GM19438 (cell line): ENCODE results near the gene PPP1R12B.
"Not testable (repeated sequence)": the region's sequence is repeated elsewhere in the genome, so short reads cannot be mapped to it uniquely, and the experiment has no call there.

Experiments used
- ATAC-seq: cut with Tn5 transposase; IDR thresholded peaks from one replicate; pipeline ENCODE4 v1.9.1; 2021; ENCODE audit warnings: low read depth; ENCODE audit not compliant: unreplicated experiment

Gene PPP1R12B

GRCh38 chr1:202520857-202521216, 172.3 kb downstream of the PPP1R12B start:
- ATAC-seq: not testable (repeated sequence)

DNA sequence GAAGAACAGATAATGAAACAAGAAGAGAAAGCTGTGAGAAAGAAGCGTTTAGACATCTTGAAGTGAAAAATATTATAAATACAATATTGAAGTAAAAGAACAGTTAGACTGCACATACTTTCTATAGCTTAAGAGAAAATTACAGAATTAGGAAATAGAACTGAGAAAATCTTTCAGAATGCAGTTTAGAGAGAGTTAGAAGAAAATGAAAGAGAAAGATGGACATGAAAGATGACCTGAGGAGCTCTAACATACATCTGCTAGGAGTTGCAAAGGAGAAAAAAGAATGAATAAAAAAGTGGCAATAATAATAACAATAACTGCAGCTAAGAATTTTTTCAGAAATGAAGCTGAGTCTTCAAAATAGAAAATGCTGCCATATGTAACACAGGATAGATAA, 173.0 kb downstream of the PPP1R12B start:
- ATAC-seq: not testable (repeated sequence)

DNA sequence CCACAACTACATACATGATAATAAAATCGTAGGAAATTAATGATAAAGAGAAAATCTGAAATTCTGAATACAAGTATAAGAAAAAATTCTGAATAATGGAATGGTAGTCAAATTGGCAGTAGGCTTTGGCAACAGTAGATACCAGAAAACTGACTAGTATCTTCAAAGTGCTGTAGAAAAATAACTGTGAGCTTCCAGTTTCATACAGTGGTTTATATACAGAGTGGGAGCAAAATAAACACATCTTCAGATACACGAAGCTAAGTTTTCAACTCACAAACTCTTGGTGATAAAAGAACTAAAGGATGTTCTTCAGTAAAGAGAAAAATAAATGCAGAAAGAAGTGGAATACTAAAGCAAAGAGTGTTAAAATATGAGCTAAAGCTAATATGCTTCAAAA, 173.4 kb downstream of the PPP1R12B start:
- ATAC-seq: no peak

DNA sequence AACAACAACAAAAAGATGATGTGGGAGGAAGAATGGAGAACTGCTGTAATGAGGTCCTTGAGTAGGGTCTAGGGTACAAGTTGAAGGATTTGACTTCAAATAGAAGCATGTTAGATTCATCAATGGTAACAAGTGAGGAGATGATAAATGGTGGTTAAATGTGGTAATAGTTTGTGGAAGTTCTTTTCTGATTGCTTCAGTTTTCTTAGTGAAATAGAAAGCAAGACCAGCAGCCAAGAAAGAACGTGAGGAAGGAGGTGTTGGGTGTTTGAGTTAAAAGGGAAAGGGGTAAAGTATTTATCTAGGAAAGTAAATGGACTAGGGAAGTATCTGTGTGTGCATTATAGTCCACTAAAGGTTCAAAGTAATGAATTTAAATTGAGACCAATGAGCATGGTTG, 177.6 kb downstream of the PPP1R12B start:
- ATAC-seq: not testable (repeated sequence)

DNA sequence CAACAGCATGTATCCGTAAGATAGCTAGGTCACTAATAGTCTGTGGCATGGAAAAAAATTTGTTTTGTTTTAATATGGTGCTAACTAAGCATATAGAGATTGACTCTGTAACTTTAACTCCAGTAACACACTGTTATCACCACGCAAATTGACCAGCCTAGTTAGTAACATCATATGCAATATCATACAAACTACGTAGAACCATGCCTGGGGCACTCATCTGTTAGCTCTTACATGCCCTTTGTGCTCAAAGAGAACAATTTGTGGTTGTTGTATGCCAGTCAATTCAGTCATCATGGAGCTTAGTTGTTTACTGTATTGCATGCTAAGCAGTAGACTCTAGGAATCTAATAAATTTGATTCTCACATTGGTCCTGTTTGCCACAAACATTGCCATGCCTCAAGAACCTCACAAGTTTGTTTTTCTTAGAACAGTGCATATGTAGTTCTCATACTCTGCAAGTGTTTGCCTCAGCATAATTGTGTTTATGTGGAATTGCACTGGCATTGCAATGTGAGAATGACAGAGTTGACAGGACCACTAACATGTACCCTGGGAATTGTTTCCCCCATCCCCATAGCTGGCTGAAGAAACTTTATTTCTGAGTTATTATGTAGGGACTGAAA, 179.7 kb downstream of the PPP1R12B start:
- not testable (repeated sequence) for ATAC-seq

GRCh38 chr1:202530686-202531085, 182.2 kb downstream of the PPP1R12B start:
- ATAC-seq: not testable (repeated sequence)

GRCh38 chr1:202531472-202531811, 182.9 kb downstream of the PPP1R12B start:
- no peak for ATAC-seq

GRCh38 chr1:202531812-202532616, 183.5 kb downstream of the PPP1R12B start:
- ATAC-seq: not testable (repeated sequence)

- not testable (repeated sequence) for ATAC-seq
Measured at GRCh38 chr1:202539166-202539574, 190.7 kb downstream of the PPP1R12B start.

DNA sequence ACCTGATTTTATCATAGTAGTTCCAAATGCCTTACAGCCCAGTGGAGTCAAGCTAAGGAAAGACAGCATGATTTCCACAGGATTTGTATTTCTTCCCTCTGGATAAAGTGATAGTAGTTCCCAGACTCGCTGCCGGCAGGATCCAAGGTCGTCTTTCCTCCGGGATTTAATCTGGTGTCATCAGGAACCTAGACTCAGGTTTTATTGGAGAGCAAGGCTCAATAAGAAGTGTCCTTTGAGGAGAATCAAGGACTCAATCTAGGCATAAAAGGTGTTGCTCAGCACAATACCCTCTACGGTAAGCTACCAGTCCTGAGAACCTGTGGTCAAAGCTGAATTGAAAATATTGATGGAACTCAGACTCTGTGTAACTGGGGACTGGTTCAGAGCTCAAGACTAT, 191.1 kb downstream of the PPP1R12B start:
- ATAC-seq: not testable (repeated sequence)

- no peak for ATAC-seq
Measured at GRCh38 chr1:202540014-202540413, 191.5 kb downstream of the PPP1R12B start.

DNA sequence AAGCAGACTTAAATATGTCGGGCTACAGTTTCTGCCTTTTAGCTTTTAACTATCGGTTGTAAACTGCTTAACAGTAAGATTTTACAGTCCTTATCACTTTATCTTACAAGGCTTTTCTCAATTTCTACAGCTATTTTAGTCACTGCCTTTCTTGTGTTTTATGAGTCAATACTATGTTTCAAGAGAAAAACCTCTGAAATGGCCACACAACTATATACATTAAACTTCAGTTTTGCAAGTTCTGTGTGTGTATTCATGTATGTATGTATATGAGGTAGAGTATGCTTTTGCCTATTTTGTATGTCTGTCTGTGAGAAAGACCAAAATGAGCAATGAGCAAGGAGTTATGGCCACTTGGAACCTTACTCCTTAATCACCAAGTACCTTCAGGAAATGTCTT, 191.9 kb downstream of the PPP1R12B start:
- no peak for ATAC-seq

DNA sequence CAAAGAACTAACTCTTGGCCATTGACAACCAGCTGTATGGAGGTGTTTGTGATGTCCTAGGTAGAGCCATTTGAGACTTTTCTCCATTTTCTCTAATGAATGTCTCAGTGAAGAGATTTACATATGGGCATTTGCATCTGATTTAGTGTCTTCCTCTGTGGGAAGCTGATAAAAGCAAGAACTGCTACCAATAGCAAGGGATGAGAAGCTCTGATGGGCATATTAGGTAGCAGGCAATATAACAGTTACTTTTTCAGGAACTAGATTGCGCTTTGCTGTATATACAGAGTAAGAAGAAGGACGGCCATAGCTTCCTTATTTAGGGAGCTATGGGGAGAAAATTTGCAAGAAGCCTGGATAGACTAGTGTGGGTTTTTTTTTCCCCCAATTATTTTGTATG, 192.4 kb downstream of the PPP1R12B start:
- ATAC-seq: not testable (repeated sequence)

GRCh38 chr1:202542415-202542814, 193.9 kb downstream of the PPP1R12B start:
- not testable (repeated sequence) for ATAC-seq

- not testable (repeated sequence) for ATAC-seq
Measured at GRCh38 chr1:202543537-202543936, 195.0 kb downstream of the PPP1R12B start.

DNA sequence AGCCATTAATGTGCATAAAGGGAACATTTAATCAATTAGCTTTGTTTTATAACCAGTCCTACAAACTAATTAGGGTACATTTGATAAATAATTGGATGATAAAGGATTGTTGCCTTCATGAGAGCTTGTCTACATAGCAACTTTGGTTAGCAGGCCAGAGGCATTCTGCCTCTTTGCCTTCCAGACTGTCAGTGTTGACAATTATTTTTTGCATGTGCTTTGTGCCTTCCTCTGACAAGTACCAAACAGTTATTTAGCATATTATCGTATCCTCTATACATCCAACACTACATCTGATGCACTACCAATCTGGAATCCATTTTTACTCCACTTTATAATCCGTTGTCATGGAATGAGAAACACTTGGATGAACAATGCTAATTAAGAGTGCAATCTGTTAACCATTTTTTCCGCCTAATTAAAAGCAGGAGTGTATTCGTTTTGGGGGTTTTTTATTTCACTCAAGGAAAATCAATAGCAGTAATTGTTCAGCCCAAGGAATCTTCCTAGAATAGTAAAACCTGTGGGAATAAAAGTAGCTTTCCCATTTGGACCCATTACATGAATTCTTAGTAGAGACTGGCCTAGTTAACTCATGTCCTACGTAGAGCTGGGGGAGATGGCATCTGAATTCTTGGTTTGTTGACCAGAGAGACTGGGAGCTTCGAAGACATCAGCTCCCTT, 196.4 kb downstream of the PPP1R12B start:
- ATAC-seq: not testable (repeated sequence)

- ATAC-seq: not testable (repeated sequence)
Measured at GRCh38 chr1:202545647-202546303, 197.3 kb downstream of the PPP1R12B start.

GRCh38 chr1:202546377-202546776, 197.9 kb downstream of the PPP1R12B start:
- peak; percentile 29 for ATAC-seq

DNA sequence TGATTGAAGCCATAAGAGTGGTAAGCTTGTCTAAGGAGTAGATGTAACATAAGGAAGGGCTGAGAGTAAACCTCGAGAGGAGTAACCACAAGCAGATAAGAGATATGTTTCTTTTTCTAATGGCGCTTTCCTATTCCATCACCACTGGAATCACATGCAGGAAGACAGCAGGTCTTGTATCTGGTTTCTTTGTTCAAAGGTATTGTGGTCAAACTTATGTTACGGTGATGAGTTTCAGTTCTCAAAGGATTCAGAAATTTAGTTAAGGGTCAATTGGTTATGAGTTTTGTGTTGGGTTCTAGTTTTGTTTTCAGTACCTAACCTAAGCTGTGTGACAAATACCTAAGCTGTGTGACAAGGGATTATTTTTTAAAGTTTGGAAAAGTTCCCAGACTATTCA, 198.3 kb downstream of the PPP1R12B start:
- peak; percentile 82 for ATAC-seq

DNA sequence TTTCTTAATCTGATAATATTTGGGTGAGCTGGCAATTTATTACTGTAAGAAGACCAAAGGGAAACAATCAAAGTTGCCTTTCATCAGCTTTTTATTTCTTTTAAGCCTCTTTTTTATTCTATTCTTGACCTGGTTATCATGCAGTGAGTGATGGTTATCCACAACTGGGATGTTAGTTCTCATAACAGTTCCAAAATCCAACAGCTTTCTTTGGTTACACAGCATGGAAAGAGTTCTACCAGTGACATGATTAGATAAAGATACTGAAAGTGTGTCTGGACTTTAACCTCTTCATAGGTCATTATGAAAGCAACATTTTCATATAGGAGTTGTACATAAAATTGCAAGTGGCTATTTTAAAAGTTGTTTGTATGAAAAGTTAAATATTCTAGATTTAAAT, 198.7 kb downstream of the PPP1R12B start:
- peak; percentile 31 for ATAC-seq

GRCh38 chr1:202550088-202550487, 201.6 kb downstream of the PPP1R12B start:
- ATAC-seq: not testable (repeated sequence)
